Measurements from ENCODE around the gene GPSM3. TPM values are rescaled to one million over a fixed set of nuclear protein-coding genes. Genes with fewer than 3 reads are reported as not detected.
"Not testable (repeated sequence)": the region's sequence is repeated elsewhere in the genome, so short reads cannot be mapped to it uniquely, and the experiment has no call there.

The GPSM3 gene
- polyA plus RNA-seq, 3 donors, result 3.9 to 71.0 (median 27.7) TPM

DNA sequence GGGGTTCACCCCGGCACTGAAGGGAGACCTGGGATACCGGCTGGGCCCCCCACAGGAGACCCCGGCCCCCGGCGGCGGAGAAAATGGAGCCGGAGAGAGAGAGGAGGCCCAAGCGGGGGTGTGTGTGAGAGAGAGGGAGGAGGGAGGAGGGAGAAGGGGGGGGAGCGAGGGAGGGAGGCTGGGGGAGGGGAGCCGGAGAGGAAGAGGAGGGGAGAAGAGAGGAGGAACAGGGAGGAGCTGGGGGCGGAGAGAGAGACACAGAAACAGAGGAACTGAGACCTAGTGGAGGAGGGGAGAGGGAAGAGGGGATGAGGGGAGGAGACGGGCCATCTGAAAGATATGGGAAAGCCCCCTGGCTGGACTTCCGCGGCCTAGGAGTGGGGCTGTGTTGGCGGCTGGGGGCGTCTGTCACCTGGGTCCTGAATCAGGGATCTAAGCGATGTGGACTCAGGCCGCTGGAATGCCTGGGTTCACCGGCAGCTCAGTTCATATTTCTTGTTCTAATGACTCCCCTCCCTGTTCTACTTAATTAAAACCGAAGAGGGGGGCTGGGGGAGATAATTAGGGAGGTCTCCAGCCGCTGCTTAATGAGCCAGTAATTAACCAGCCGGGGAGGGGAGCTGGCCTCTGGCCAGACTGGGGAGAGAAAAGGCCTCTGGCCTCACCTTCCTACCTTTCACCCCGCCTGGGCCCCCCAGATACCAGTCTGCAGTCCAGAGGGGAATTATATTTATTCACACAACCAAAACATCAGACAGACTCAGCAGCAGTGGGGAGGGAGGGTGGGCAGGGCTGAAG, 2.2 kb downstream of the GPSM3 start, which contains the start of gene PBX2:
TSS of gene PBX2 (minus strand) at position 149 of the 798 bp plus-strand sequence. CDS start 287 bp downstream, outside the sequence.
- WGBS, 3 donors, result 1 to 2% (median 1%) methylated on average over 18 to 23 of the region's 23 CpGs
- H3K27ac ChIP-seq (ENCODE audit: low read depth, low read length), result peak within 1 kb of the TSS; percentile 69

- H3K27ac ChIP-seq (ENCODE audit: low read depth, low read length), result peak overlapping the region; percentile 69
- WGBS, 3 donors, result 0 to 15% (median 2%) methylated on average over 13 to 23 of the region's 23 CpGs
These were observed 2.7 kb downstream of the GPSM3 start for GRCh38 chr6:32189742-32190053.

GRCh38 chr6:32189069-32189741, 3.2 kb downstream of the GPSM3 start:
- peak overlapping the region; percentile 69 for H3K27ac ChIP-seq (ENCODE audit: low read depth, low read length)
- WGBS, 3 donors, result 1 to 3% (median 2%) methylated on average over 9 to 10 of the region's 10 CpGs

DNA sequence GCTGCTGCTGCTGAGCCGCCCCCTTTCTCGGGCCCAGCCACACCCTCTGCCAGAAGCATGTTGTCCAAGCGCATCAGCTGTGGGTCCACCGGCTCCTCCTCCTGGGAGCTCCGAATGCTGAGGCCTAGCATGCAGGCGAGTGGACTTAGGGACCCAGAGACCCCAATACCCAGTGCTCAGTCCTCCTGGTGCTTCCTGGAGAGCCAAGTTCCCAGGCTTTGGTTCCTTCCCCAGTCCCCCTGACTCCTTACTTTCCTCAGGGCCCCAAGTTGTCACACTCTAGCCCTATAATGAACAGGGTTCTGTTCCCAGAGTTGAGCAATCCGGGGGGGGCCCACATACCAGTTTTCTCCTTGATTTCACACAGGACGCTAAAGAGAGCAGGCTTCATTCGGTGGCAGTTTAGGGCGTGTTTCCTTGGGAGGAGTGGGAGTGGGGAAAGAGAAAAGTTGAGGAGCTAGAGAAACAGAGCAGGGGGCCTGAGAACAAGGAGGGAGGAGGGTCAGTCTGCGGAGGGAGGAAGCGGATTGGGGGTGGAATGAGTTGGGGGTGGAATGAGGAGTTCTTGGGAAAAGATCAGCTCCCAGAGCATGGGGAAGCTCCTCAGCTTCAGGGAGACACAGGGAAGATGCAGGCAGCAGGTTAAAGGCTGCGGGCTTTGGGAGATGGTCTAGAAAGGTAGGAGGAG, 3.9 kb downstream of the GPSM3 start:
- peak overlapping the region; percentile 40 for H3K27ac ChIP-seq (ENCODE audit: low read depth, low read length)
- 16 to 28% (median 23%) methylated on average over 10 to 12 of the region's 13 CpGs for WGBS, 3 donors

- H3K27ac ChIP-seq (ENCODE audit: low read depth, low read length), result not testable (repeated sequence)
- 68 to 78% (median 74%) methylated on average over 16 to 18 of the region's 18 CpGs for WGBS, 3 donors
These were observed 4.6 kb downstream of the GPSM3 start for GRCh38 chr6:32187725-32188380.

DNA sequence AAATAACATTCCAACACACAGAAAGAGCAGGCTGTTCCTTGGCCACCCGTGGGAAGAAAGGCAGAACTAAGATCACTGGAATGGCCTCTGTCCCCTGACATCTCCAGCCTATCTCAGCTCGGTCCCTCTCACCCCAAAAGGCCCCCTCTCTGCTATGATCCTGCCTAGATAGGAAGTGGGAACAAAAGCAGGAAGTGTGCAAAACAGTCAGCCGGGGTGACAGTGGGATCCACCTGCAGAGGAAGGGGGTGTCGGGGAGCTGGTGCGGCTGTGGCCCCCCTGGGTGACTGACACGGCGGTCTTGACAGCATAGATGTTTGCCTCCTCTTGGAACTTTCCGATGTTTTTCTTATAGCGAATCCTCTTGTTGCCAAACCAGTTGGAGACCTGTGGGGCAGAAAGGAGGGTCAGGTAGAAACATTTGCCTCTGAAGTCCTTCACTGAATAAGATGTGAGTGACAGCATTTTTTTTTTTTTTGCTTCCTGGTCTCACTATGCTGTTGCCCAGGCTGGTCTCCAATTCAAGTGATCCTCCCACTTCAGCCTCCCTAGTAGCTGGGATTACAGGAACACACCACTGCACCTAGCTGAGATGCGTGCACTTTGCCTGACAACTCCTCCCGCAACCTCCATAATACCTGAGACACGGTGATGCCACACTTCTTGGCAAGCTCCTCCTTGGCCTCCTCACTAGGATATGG, 5.3 kb downstream of the GPSM3 start:
- no peak overlapping the region for H3K27ac ChIP-seq (ENCODE audit: low read depth, low read length)
- 49 to 70% (median 51%) methylated on average over 12 of the region's 12 CpGs for WGBS, 3 donors

GRCh38 chr6:32186151-32186840, 6.1 kb downstream of the GPSM3 start:
- not testable (repeated sequence) for H3K27ac ChIP-seq (ENCODE audit: low read depth, low read length)
- WGBS, 3 donors, result 58 to 65% (median 63%) methylated on average over 10 of the region's 10 CpGs

- 35 to 38% (median 37%) methylated on average over 11 of the region's 11 CpGs for WGBS, 3 donors
- H3K27ac ChIP-seq (ENCODE audit: low read depth, low read length), result not testable (repeated sequence)
These were observed 6.7 kb downstream of the GPSM3 start for GRCh38 chr6:32185681-32186131.

GRCh38 chr6:32184084-32184640, 8.3 kb downstream of the GPSM3 start, which contains the start of gene AGER:
Gene AGER (minus strand): TSS chr6:32184253. CDS start chr6:32184222, 31 bp downstream.
- WGBS, 3 donors, result 74 to 81% (median 81%) methylated on average over 6 of the region's 6 CpGs
- no peak within 1 kb of the TSS for H3K27ac ChIP-seq (ENCODE audit: low read depth, low read length)

GRCh38 chr6:32183483-32184083, 8.9 kb downstream of the GPSM3 start:
- H3K27ac ChIP-seq (ENCODE audit: low read depth, low read length), result no peak overlapping the region
- WGBS, 3 donors, result 66 to 90% (median 80%) methylated on average over 15 of the region's 15 CpGs

GRCh38 chr6:32183030-32183429, 9.4 kb downstream of the GPSM3 start:
- 78 to 85% (median 82%) methylated on average over 3 of the region's 3 CpGs for WGBS, 3 donors
- no peak overlapping the region for H3K27ac ChIP-seq (ENCODE audit: low read depth, low read length)

- H3K27ac ChIP-seq (ENCODE audit: low read depth, low read length), result no peak overlapping the region
- WGBS, 3 donors, result 79 to 88% (median 83%) methylated on average over 10 of the region's 10 CpGs
These were observed 9.9 kb downstream of the GPSM3 start for GRCh38 chr6:32182555-32182981.

- WGBS, 3 donors, result 67 to 92% (median 78%) methylated on average over 10 of the region's 10 CpGs
- no peak overlapping the region for H3K27ac ChIP-seq (ENCODE audit: low read depth, low read length)
These were observed 10.4 kb downstream of the GPSM3 start for GRCh38 chr6:32181915-32182529.

DNA sequence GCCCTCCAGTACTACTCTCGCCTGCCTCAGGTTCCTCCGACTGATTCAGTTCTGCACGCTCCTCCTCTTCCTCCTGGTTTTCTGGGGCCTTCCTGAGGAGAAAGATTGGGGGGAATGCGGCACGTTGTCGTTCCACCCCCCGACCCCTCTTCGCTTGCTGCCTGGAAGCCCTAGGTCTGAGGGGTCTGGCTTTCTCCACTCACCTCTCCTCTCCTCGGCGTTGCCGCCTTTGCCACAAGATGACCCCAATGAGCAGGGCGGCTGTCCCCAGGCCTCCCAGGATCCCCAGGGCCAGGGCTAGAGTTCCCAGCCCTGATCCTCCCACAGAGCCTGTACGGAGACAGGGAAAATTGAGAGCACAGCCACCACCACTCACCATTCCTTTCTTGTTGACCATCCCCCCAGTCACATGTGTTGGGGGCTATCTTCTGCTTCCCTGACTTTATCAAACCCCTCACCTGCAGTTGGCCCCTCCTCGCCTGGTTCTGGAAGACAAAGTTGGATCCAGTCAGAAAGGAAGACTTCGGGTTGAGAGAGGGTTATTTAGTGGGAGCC, 11.2 kb downstream of the GPSM3 start:
- no peak overlapping the region for H3K27ac ChIP-seq (ENCODE audit: low read depth, low read length)
- WGBS, 3 donors, result 86 to 92% (median 89%) methylated on average over 14 to 15 of the region's 15 CpGs

DNA sequence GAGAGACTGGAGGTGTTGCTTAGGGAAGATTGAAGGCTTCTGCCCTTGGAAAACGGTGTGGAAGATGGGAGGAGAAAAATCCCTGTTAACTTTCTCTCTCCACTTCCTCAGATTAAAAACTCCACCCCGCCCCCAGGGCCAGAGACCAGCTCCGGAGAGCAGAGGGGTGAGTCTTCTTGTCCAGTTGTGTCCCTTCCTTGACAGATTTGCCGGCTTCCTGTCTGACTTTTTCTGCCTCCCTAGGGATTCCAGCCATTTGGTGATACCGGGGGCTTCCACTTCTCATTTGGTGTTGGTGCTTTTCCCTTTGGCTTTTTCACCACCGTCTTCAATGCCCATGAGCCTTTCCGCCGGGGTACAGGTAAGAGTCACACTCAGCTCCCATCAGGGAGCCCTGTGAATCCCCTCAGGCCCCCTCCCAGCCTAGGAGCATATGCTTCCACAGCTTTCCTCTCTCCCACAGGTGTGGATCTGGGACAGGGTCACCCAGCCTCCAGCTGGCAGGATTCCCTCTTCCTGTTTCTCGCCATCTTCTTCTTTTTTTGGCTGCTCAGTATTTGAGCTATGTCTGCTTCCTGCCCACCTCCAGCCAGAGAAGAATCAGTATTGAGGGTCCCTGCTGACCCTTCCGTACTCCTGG, 12.6 kb downstream of the GPSM3 start:
- 56 to 69% (median 69%) methylated on average over 10 of the region's 10 CpGs for WGBS, 3 donors
- H3K27ac ChIP-seq (ENCODE audit: low read depth, low read length), result no peak overlapping the region

Measured in adipose tissue (tissue), 3 donors.